ENCODE data around the gene PLSCR4. TPM values are rescaled to one million over a fixed set of nuclear protein-coding genes. Genes with fewer than 3 reads are reported as not detected.
A peak's percentile ranks its signal among the peaks of the same experiment; 100 is the strongest.

Gene PLSCR4
- total and polyA plus RNA-seq, 2 donors (not counting 3 experiments of a cell fraction or from before 2014, with no cell fraction given), result 81.5 to 91.7 TPM

- Histone ChIP-seq H3K9me3 (replicated peaks; ENCODE audit: control insufficient read depth, insufficient read depth, low read length) (no peaks in the 10 kb centered on the region), H3K27me3 (ENCODE audit: control insufficient read depth in 2 of 2, insufficient read depth in 2 of 2, low read length in 2 of 2) (no peaks in the 10 kb centered on the region), H3K79me2 (ENCODE audit: control insufficient read depth, insufficient read depth, low read length) (peaks cover 80% of the 10 kb centered on the region), H3K9ac (replicated peaks; ENCODE audit: extremely low read depth, insufficient read depth, low read length) (peak overlapping the region; percentile 93), H3K4me3 (replicated peaks in 1 of 3; ENCODE audit: insufficient read depth in 1 of 3, low read depth in 1 of 3, low read length in 3 of 3) (peak overlapping the region; percentile 55 to 94 (median 80)), H3K4me1 (ENCODE audit: control insufficient read depth, extremely low read depth, insufficient read depth, low read length) (peaks cover 70% of the 10 kb centered on the region), H3K36me3 (ENCODE audit: control insufficient read depth in 2 of 2, extremely low read depth in 1 of 2, insufficient read depth in 2 of 2, low read length in 2 of 2) (no peaks in the 10 kb centered on the region), H3K27ac (ENCODE audit: insufficient read depth, low read depth, low read length) (peak overlapping the region; percentile 90), H4K20me1 (replicated peaks; ENCODE audit: control insufficient read depth, extremely low read depth, insufficient read depth, low read length) (peaks cover 2% of the 10 kb centered on the region), H3K9me1 (replicated peaks; ENCODE audit: control insufficient read depth, extremely low read depth, insufficient read depth, low read length) (no peaks in the 10 kb centered on the region), H3K4me2 (ENCODE audit: insufficient read depth, low read length) (peak overlapping the region; percentile 93), H2AFZ (ENCODE audit: low read depth, low read length) (no peak overlapping the region)
- dilution Hi-C loops (cut with MboI; ENCODE audit: extremely low pct_ligation_motif_present, low sequenced_read_pairs), result no loop called here
- TF ChIP-seq GATA2 (IDR thresholded peaks at IDR 0.05; ENCODE audit: insufficient read depth, insufficient read length, low read depth, low read length) (no peak), MYC (IDR thresholded peaks at IDR 0.05; ENCODE audit: low read depth, low read length) (no peak), JUN (IDR thresholded peaks at IDR 0.05; ENCODE audit: borderline replicate concordance, insufficient read depth, insufficient read length, low read depth) (peak; percentile 82), EZH2 (IDR thresholded peaks at IDR 0.05; ENCODE audit: borderline replicate concordance, low read depth, low read length, severe bottlenecking) (no peak), POLR2AphosphoS5 (IDR thresholded peaks at IDR 0.05; ENCODE audit: insufficient read depth, low read depth, low read length) (peak; percentile 65), POLR2A (IDR thresholded peaks at IDR 0.05; ENCODE audit: low read depth, low read length) (peak; percentile 77), CTCF (IDR thresholded peaks at IDR 0.05; ENCODE audit: extremely low read depth in 1 of 2, insufficient read depth in 1 of 2, low read depth in 1 of 2, low read length in 2 of 2) (peak; percentile 59 to 75), FOS (IDR thresholded peaks at IDR 0.05; ENCODE audit: borderline replicate concordance, insufficient read depth, low read length) (peak; percentile 44), MAX (IDR thresholded peaks at IDR 0.05; ENCODE audit: insufficient read depth, insufficient read length) (no peak)
- ChIA-PET CTCF (interaction anchor here (0.7 to 8.3 kb wide), 23 partner anchors 10 to 417 kb away, joined by 3 to 115 read pairs (median 4); no protein-coding TSS in a partner anchor), POLR2A (interaction anchor here (0.8 to 3.3 kb wide), 14 partner anchors 11 to 166 kb away, joined by 3 to 42 read pairs (median 4); no protein-coding TSS in a partner anchor)
- FAIRE-seq (peak; percentile 53), DNase-seq (ENCODE audit: low read depth, low spot score) (peak; percentile 96)
- BruUV-seq (replicated peaks), result no TSS peak
- intact Hi-C loops (cut with micrococcal nuclease), result loop anchor here (1.0 to 2.0 kb wide), 8 partner anchors 26 to 346 kb away; partner anchors contain the start of gene PLSCR4
Measured at GRCh38 chr3:146160321-146160963, 90.5 kb downstream of the PLSCR4 start.
